Endothelial cell of umbilical vein (primary cell): ENCODE measurements around the gene MYH10. TPM values are rescaled to one million over a fixed set of nuclear protein-coding genes. Genes with fewer than 3 reads are reported as not detected.

Experiments used
- BruUV-seq: library from RNA; stranded (reverse); fragments of 400-500 nt; replicated peaks from 2 replicates; lab custom pipeline; 2021; lab: Mats Ljungman, UMichigan
- CTCF ChIA-PET: fragments of 300-600, 350-600 bp; sonication (Branson Sonifier 250); formaldehyde crosslinking; loops from one replicate; lab custom pipeline; 2021; ENCODE audit warnings: antibody characterized with exemption, inconsistent platforms; lab: Charles Lee
- POLR2A ChIA-PET: fragments of 300-600, 350-600 bp; sonication (Branson Sonifier 250); formaldehyde crosslinking; loops from one replicate; lab custom pipeline; 2021; ENCODE audit warnings: antibody characterized with exemption, inconsistent platforms; lab: Charles Lee
- DNase-seq: peaks from one replicate; pipeline ENCODE4 v3.0.0-alpha.2; 2011; ENCODE audit warnings: low read depth, low spot score
- FAIRE-seq: peaks from 2 replicates; lab custom pipeline; 2011; peaks lifted over from hg19 to GRCh38; lab: Jason Lieb, UNC
- H2AFZ ChIP-seq: 2 replicates; pipeline ENCODE4 v1.6.0; 2012; ENCODE audit warnings: low read depth, low read length, control low read depth, inconsistent platforms
- H3K27ac ChIP-seq: 2 replicates; pipeline ENCODE4 v1.5.1; 2011; ENCODE audit warnings: low read depth, mild to moderate bottlenecking, control low read depth, low read length, moderate library complexity; ENCODE audit not compliant: insufficient read depth
- H3K27me3 ChIP-seq, 2 experiments: 2 replicates each; pipeline versions ENCODE4 v1.6.0 to v1.6.1; 2011; ENCODE audit warnings: low read length in 2 of 2, mixed read lengths in 1 of 2; ENCODE audit not compliant: control insufficient read depth in 2 of 2, insufficient read depth in 2 of 2
- H3K36me3 ChIP-seq, 2 experiments: 2 replicates in 1 of 2; 3 replicates in 1 of 2; pipeline ENCODE4 v1.5.1; 2011; ENCODE audit warnings: low read length in 2 of 2, mild to moderate bottlenecking in 1 of 2, moderate library complexity in 1 of 2; ENCODE audit not compliant: control insufficient read depth in 2 of 2, insufficient read depth in 2 of 2; ENCODE audit errors: extremely low read depth in 1 of 2
- H3K4me1 ChIP-seq: 3 replicates; pipeline ENCODE4 v1.5.1; 2011; ENCODE audit warnings: mild to moderate bottlenecking, low read length; ENCODE audit not compliant: control insufficient read depth, insufficient read depth; ENCODE audit errors: extremely low read depth
- H3K4me2 ChIP-seq: 2 replicates; pipeline ENCODE4 v1.6.1; 2011; ENCODE audit warnings: low read length, control low read depth, mixed read lengths; ENCODE audit not compliant: insufficient read depth
- H3K4me3 ChIP-seq, 3 experiments: fragments of 200-600 bp in 1 of 3; sonication (generic), shearing (Covaris generic) in 1 of 3; replicated peaks in 1 of 3; 2 replicates each; pipeline ENCODE4 v1.5.1; 2011 to 2016; ENCODE audit warnings: control low read depth in 3 of 3, low read length in 3 of 3, mild to moderate bottlenecking in 2 of 3, inconsistent platforms in 1 of 3, low read depth in 1 of 3, moderate library complexity in 1 of 3; ENCODE audit not compliant: insufficient read depth in 1 of 3
- H3K79me2 ChIP-seq: 2 replicates; pipeline ENCODE4 v1.6.0; 2012; ENCODE audit warnings: low read length, inconsistent platforms; ENCODE audit not compliant: control insufficient read depth, insufficient read depth
- H3K9ac ChIP-seq: replicated peaks from 2 replicates; pipeline ENCODE3; 2011; ENCODE audit warnings: low read length, control low read depth; ENCODE audit not compliant: insufficient read depth; ENCODE audit errors: extremely low read depth
- H3K9me1 ChIP-seq: replicated peaks from 3 replicates; pipeline ENCODE4 v1.6.0; 2011; ENCODE audit warnings: mild to moderate bottlenecking, low read length; ENCODE audit not compliant: control insufficient read depth, insufficient read depth; ENCODE audit errors: extremely low read depth
- H3K9me3 ChIP-seq: replicated peaks from 2 replicates; pipeline ENCODE4 v1.5.1; 2012; ENCODE audit warnings: low read length, inconsistent platforms; ENCODE audit not compliant: control insufficient read depth, insufficient read depth
- H4K20me1 ChIP-seq: replicated peaks from 2 replicates; pipeline ENCODE3; 2011; ENCODE audit warnings: mild to moderate bottlenecking, low read length; ENCODE audit not compliant: control insufficient read depth, insufficient read depth; ENCODE audit errors: extremely low read depth
- CTCF ChIP-seq, 2 donors: IDR thresholded peaks; 1 replicate in 1 of 2; 2 replicates in 1 of 2; pipeline ENCODE4 v1.5.1; 2011; ENCODE audit warnings: low read length in 2 of 2, mild to moderate bottlenecking in 2 of 2, moderate library complexity in 2 of 2, control low read depth in 1 of 2, inconsistent platforms in 1 of 2, low read depth in 1 of 2; ENCODE audit not compliant: insufficient read depth in 1 of 2; ENCODE audit errors: extremely low read depth in 1 of 2
- EZH2 ChIP-seq: IDR thresholded peaks from 2 replicates; pipeline ENCODE4 v1.6.1; 2012; ENCODE audit warnings: borderline replicate concordance, low read depth, mild to moderate bottlenecking, moderate library complexity, low read length, inconsistent platforms; ENCODE audit not compliant: severe bottlenecking
- FOS ChIP-seq: IDR thresholded peaks from 2 replicates; pipeline ENCODE4 v1.6.1; 2011; ENCODE audit warnings: mild to moderate bottlenecking, low read length, moderate library complexity, borderline replicate concordance; ENCODE audit not compliant: insufficient read depth
- GATA2 ChIP-seq: IDR thresholded peaks from 2 replicates; pipeline ENCODE4 v1.7.0; 2011; ENCODE audit warnings: low read depth, mild to moderate bottlenecking, moderate library complexity, mixed read lengths, low read length; ENCODE audit not compliant: insufficient read length, insufficient read depth
- JUN ChIP-seq: IDR thresholded peaks from 2 replicates; pipeline ENCODE4 v1.6.1; 2011; ENCODE audit warnings: borderline replicate concordance, low read depth; ENCODE audit not compliant: insufficient read length, insufficient read depth
- MAX ChIP-seq: IDR thresholded peaks from 2 replicates; pipeline ENCODE4 v1.6.1; 2011; ENCODE audit not compliant: insufficient read depth, insufficient read length
- MYC ChIP-seq: IDR thresholded peaks from one replicate; pipeline ENCODE4 v1.6.1; 2011; ENCODE audit warnings: mild to moderate bottlenecking, low read depth, low read length
- POLR2A ChIP-seq: IDR thresholded peaks from 2 replicates; pipeline ENCODE4 v1.6.1; 2012; ENCODE audit warnings: low read depth, mild to moderate bottlenecking, control low read depth, low read length
- POLR2AphosphoS5 ChIP-seq: IDR thresholded peaks from 2 replicates; pipeline ENCODE4 v1.6.1; 2012; ENCODE audit warnings: low read depth, mild to moderate bottlenecking, control low read depth, low read length, moderate library complexity; ENCODE audit not compliant: insufficient read depth
- dilution Hi-C: fragments of 300-500 bp; cut with MboI; formaldehyde crosslinking; loops from one replicate; pipeline ENCODE4 v1.15.0; 2019; ENCODE audit warnings: low sequenced_read_pairs; ENCODE audit not compliant: extremely low pct_ligation_motif_present
- intact Hi-C: fragments of 100-400 bp; cut with micrococcal nuclease; formaldehyde crosslinking; loops from one replicate; pipeline ENCODE4 v1.10.0; 2022
- polyA plus RNA-seq, 4 experiments: library from polyadenylated mRNA; depleted of rRNA in 3 of 4; stranded (reverse) in 3 of 4; unstranded in 1 of 4; fragments of >200 nt; gene quantifications; 2 replicates each; pipeline versions ENCODE4 v1.2.1 to v1.2.3, GENCODE V29; 2011 to 2012; ENCODE audit warnings: missing spikeins in 1 of 4
- total RNA-seq: library from RNA; stranded (reverse); gene quantifications from 2 replicates; pipeline ENCODE4 v1.2.3, GENCODE V29; 2021

Gene MYH10
- total and polyA plus RNA-seq, 2 donors (not counting 3 experiments of a cell fraction or from before 2014, with no cell fraction given): 73.4 to 232 TPM

- DNase-seq (no peak), FAIRE-seq (no peak)
- Histone ChIP-seq H3K4me1 (no peaks in the 10 kb centered on the region), H2AFZ (no peak overlapping the region), H4K20me1 (no peaks in the 10 kb centered on the region), H3K27me3 (peaks cover 8 to 14% of the 10 kb centered on the region in 2 experiments), H3K36me3 (no peaks in the 10 kb centered on the region), H3K9me1 (no peaks in the 10 kb centered on the region), H3K9ac (no peak overlapping the region), H3K4me3 (no peak overlapping the region), H3K4me2 (no peak overlapping the region), H3K9me3 (no peaks in the 10 kb centered on the region), H3K79me2 (no peaks in the 10 kb centered on the region), H3K27ac (no peak overlapping the region)
- no peak for TF ChIP-seq GATA2
- no peak for TF ChIP-seq FOS
- no peak for TF ChIP-seq JUN
- no peak for TF ChIP-seq MYC
- TF ChIP-seq POLR2AphosphoS5: no peak
- TF ChIP-seq EZH2: no peak
- no peak for TF ChIP-seq CTCF (IDR thresholded peaks at IDR 0.05; ENCODE audit: extremely low read depth in 1 of 2, insufficient read depth in 1 of 2, low read depth in 1 of 2, low read length in 2 of 2)
- no peak for TF ChIP-seq POLR2A
- TF ChIP-seq MAX: no peak
- dilution Hi-C loops (no loop called here), intact Hi-C loops (loop anchor here (10.0 kb wide), 1 partner anchor 205 kb away; the partner anchor contains the start of gene NDEL1)
- POLR2A ChIA-PET: no interaction called here
- BruUV-seq: no TSS peak
- CTCF ChIA-PET: no interaction called here
Measured at GRCh38 chr17:8639709-8640108, 9.2 kb upstream of the MYH10 start.
